ENCODE measurements around the gene PPP1R36.

The PPP1R36 gene

DNA sequence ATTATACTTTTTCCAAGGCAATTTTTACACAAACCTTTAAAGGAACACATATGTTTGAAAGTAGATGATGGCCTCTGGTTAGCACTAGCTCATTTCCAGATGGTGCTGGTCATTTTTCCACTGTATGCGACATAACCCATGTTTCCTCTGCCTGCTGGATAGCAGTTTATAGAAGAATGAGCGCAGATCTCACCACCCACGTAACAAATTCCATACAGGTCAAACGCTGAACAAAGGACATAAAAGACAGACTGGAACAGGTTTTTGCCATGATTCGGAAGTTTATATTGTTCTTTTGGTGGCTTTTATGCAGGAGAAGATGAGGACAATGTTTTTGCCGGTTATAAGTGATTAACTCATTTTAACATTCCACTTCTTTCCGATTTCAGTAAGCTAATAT lies 30.7 kb downstream of the PPP1R36 start:
- DNase-seq (ENCODE audit: low read depth, low spot score), result no peak
- in situ Hi-C loops (cut with HindIII; ENCODE audit: low sequenced_read_pairs), result no loop called here
- no peak overlapping the region for H3K4me3 ChIP-seq (ENCODE audit: low read depth, low read length)
- TF ChIP-seq, protein P1, sequence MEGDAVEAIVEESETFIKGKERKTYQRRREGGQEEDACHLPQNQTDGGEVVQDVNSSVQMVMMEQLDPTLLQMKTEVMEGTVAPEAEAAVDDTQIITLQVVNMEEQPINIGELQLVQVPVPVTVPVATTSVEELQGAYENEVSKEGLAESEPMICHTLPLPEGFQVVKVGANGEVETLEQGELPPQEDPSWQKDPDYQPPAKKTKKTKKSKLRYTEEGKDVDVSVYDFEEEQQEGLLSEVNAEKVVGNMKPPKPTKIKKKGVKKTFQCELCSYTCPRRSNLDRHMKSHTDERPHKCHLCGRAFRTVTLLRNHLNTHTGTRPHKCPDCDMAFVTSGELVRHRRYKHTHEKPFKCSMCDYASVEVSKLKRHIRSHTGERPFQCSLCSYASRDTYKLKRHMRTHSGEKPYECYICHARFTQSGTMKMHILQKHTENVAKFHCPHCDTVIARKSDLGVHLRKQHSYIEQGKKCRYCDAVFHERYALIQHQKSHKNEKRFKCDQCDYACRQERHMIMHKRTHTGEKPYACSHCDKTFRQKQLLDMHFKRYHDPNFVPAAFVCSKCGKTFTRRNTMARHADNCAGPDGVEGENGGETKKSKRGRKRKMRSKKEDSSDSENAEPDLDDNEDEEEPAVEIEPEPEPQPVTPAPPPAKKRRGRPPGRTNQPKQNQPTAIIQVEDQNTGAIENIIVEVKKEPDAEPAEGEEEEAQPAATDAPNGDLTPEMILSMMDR (IDR thresholded peaks at IDR 0.05; ENCODE audit: low read depth, low read length), result no peak

DNA sequence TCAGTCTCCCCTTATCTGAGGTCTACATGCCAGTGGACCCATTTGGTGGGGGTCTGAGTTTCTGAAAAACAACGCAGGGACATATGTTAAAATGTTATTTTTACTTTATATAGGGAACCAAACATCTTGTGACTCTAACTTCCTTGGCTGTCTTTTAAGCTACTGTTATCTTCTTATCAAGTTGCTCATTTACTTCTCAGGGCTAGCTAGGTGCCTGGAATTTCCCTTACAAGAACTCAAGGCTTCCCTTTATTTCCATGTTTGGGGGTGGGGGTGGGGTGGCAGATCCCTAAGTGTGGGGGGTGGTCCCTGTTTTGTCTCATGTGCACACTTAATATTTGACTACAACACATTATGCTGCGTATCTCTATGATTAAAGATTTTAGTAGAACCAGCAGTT lies 31.6 kb downstream of the PPP1R36 start:
- no peak for DNase-seq (ENCODE audit: low read depth, low spot score)
- H3K4me3 ChIP-seq (ENCODE audit: low read depth, low read length), result no peak overlapping the region
- TF ChIP-seq, protein P1 (IDR thresholded peaks at IDR 0.05; ENCODE audit: low read depth, low read length), result no peak
- in situ Hi-C loops (cut with HindIII; ENCODE audit: low sequenced_read_pairs), result no loop called here

DNA sequence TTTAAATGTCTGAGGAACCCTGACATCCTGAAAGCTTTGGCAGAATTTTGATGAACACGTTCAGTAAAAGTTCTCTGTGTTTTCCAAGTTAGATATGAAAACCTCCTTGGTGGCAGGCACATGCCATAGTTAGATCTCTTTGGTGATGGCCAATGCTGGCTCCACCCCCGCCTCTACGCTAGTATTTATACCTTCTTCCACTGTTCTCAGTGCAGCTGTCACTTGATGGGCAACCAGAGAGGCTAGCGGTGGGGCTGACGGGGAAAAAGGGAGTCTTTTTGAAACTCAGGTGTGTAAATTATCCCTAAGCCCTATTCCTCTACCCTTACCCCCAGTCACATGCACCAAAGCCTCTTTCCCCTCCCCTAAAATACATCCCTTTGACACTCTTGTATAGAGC lies 32.1 kb downstream of the PPP1R36 start:
- TF ChIP-seq, protein P1 (IDR thresholded peaks at IDR 0.05; ENCODE audit: low read depth, low read length), result no peak

DNA sequence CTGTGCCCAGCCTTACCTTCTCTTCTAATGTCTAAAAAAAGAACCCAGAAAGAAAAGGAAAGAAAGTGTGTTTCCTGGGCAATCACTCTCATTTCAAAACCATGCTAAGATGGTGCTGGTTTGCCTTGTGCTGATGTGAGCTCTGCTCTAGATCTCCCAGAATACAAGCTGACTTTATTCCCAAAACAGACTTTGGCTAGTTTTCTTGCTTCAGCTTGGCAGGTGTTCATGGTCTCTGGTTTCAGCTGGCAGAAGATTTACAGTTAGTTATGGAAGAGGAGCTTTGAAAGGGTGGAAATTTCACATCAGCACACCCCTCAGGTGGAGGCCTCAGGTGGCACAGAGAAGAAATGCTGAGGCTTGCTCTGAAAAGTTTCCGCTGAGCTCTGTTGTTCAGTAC lies 34.4 kb downstream of the PPP1R36 start:
- H3K4me3 ChIP-seq (ENCODE audit: low read depth, low read length), result no peak overlapping the region
- TF ChIP-seq, protein P1 (IDR thresholded peaks at IDR 0.05; ENCODE audit: low read depth, low read length), result no peak
- in situ Hi-C loops (cut with HindIII; ENCODE audit: low sequenced_read_pairs), result no loop called here
- DNase-seq (ENCODE audit: low read depth, low spot score), result no peak

More for the DNA sequence above, 32.1 kb downstream of the PPP1R36 start:
- no peak overlapping the region for H3K4me3 ChIP-seq (ENCODE audit: low read depth, low read length)
- in situ Hi-C loops (cut with HindIII; ENCODE audit: low sequenced_read_pairs), result no loop called here
- DNase-seq (ENCODE audit: low read depth, low spot score), result no peak

DNA sequence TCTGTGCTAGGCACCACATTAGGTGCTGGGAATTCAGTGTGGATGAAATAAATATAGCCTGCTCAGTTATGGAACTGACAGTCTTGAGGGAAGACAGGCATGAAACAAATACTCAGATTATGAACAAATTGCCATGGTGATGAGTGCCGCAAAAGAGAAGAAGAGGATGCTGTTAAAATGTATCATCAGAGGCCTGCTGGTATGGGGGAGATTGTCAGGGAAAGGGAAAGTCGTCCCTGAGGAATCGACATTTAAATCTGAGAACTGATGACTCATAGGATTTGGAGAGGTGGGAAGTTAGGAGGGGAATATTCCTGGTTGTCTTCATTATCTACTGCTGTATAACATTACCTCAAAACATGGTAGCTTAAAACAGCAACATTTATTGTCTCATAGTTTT lies 42.0 kb downstream of the PPP1R36 start:
- in situ Hi-C loops (cut with HindIII; ENCODE audit: low sequenced_read_pairs), result no loop called here
- peak; percentile 6 for DNase-seq (ENCODE audit: low read depth, low spot score)
- H3K4me3 ChIP-seq (ENCODE audit: low read depth, low read length), result no peak overlapping the region
- TF ChIP-seq, protein P1 (IDR thresholded peaks at IDR 0.05; ENCODE audit: low read depth, low read length), result no peak

DNA sequence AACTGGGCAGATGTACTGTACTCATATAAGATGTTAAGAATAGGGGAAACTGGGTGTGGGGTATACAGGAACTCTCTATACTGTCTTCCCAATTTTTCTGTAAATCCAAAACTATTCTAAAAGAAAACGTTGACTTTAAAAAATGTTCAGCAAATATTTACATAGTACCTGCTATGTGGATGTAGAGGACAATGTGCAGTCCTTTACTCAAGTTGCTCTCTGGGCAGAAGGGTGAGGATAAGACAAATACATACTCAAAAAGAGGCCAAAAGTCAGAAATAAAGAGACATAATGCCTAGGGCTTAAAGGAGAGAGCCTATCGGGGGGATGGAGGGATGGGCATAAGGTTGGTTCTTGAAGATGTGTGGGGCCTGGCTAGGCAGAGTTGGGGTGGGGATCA lies 44.7 kb downstream of the PPP1R36 start:
- DNase-seq (ENCODE audit: low read depth, low spot score), result no peak
- H3K4me3 ChIP-seq (ENCODE audit: low read depth, low read length), result no peak overlapping the region
- TF ChIP-seq, protein P1 (IDR thresholded peaks at IDR 0.05; ENCODE audit: low read depth, low read length), result no peak
- in situ Hi-C loops (cut with HindIII; ENCODE audit: low sequenced_read_pairs), result no loop called here

DNA sequence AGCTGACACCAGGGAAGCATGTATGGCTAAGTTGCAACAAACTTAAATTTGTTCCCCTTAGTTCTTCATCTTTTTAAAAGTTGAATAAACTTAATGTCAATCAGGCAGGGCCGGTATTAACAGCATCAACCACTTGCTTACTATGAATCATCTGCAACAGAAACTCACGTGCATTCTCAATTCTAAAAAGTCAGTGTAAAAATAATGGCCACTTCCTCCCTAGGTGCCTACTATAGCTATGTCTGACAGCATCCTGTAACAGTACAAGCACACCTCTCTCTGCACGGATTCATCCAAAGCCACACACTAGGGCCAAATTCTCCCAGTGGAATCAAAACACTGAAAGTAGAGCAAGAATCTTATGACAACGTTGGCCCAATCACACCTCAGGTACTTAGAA lies 48.6 kb downstream of the PPP1R36 start:
- in situ Hi-C loops (cut with HindIII; ENCODE audit: low sequenced_read_pairs), result no loop called here

More for the DNA sequence above, 48.6 kb downstream of the PPP1R36 start:
- TF ChIP-seq, protein P1 (IDR thresholded peaks at IDR 0.05; ENCODE audit: low read depth, low read length), result no peak
- no peak for DNase-seq (ENCODE audit: low read depth, low spot score)
- H3K4me3 ChIP-seq (ENCODE audit: low read depth, low read length), result no peak overlapping the region

Data from astrocyte of the spinal cord (primary cell).